HEK293 (cell line): ENCODE results near the gene SNTA1.

Source experiments
- CTCF ChIA-PET: fragments of 350-600 bp; formaldehyde crosslinking; extraction: SDS; loops from one replicate; lab custom pipeline; 2021; ENCODE audit warnings: antibody characterized with exemption; lab: Yijun Ruan, JAX
- POLR2A ChIA-PET: fragments of 300-600 bp; formaldehyde crosslinking; extraction: SDS; loops from one replicate; lab custom pipeline; 2020; ENCODE audit warnings: antibody characterized with exemption, inconsistent platforms; lab: Yijun Ruan, JAX
- H3K27ac ChIP-seq: fragments of 200-500 bp; sonication (Bioruptor generic); 2 replicates; pipeline ENCODE4 v1.5.1; 2014; ENCODE audit warnings: low read depth, low read length, control low read depth, inconsistent platforms; ENCODE audit errors: extremely low read depth
- H3K36me3 ChIP-seq, 2 experiments: fragments of 200-500 bp in 1 of 2; sonication (Bioruptor generic) in 1 of 2; 1 replicate in 1 of 2; 2 replicates in 1 of 2; pipeline ENCODE4 v1.5.1; 2014 to 2017; ENCODE audit warnings: inconsistent platforms in 2 of 2, low read length in 2 of 2; ENCODE audit not compliant: control insufficient read depth in 2 of 2, insufficient read depth in 1 of 2
- H3K4me1 ChIP-seq: fragments of 200-500 bp; sonication (Bioruptor generic); 2 replicates; pipeline ENCODE4 v1.5.1; 2014; ENCODE audit warnings: mild to moderate bottlenecking, low read length, inconsistent platforms; ENCODE audit not compliant: control insufficient read depth, insufficient read depth
- H3K4me3 ChIP-seq: 2 replicates; pipeline ENCODE4 v1.5.1; 2011; ENCODE audit warnings: low read depth, mild to moderate bottlenecking, control low read depth, low read length, moderate library complexity
- H3K9me3 ChIP-seq: fragments of 200-500 bp; sonication (Bioruptor generic); 2 replicates; pipeline ENCODE4 v1.5.1; 2014; ENCODE audit warnings: low read depth, low read length, inconsistent platforms; ENCODE audit not compliant: control insufficient read depth, insufficient read depth
- BCL11A ChIP-seq: fragments of 450-650 bp; formaldehyde crosslinking; IDR thresholded peaks from 2 replicates; pipeline ENCODE4 v1.5.1; 2016; ENCODE audit warnings: low read depth, missing biosample characterization, missing genetic modification characterization
- FEZF1 ChIP-seq: fragments of 450-650 bp; formaldehyde crosslinking; IDR thresholded peaks from 2 replicates; pipeline ENCODE4 v1.5.1; 2016; ENCODE audit warnings: missing biosample characterization, missing genetic modification characterization
- GLI4 ChIP-seq: fragments of 450-650 bp; formaldehyde crosslinking; IDR thresholded peaks from 2 replicates; pipeline ENCODE4 v1.5.1; 2016; ENCODE audit warnings: missing biosample characterization, missing genetic modification characterization
- GLIS2 ChIP-seq: fragments of 450-650 bp; formaldehyde crosslinking; IDR thresholded peaks from 2 replicates; pipeline ENCODE4 v1.5.1; 2016; ENCODE audit warnings: missing biosample characterization, missing genetic modification characterization
- KLF16 ChIP-seq: fragments of 450-650 bp; formaldehyde crosslinking; IDR thresholded peaks from 2 replicates; pipeline ENCODE4 v1.5.1; 2017; ENCODE audit warnings: missing biosample characterization, missing genetic modification characterization
- KLF8 ChIP-seq: fragments of 450-650 bp; formaldehyde crosslinking; IDR thresholded peaks from 2 replicates; pipeline ENCODE4 v1.5.1; 2016; ENCODE audit warnings: missing biosample characterization, missing genetic modification characterization
- SALL2 ChIP-seq: fragments of 450-650 bp; formaldehyde crosslinking; IDR thresholded peaks from 2 replicates; pipeline ENCODE4 v1.5.0; 2017; ENCODE audit warnings: missing biosample characterization, mild to moderate bottlenecking, missing genetic modification characterization, borderline replicate concordance
- SP3 ChIP-seq: fragments of 450-650 bp; formaldehyde crosslinking; IDR thresholded peaks from 2 replicates; pipeline ENCODE4 v1.5.1; 2016; ENCODE audit warnings: missing biosample characterization, missing genetic modification characterization
- ZBTB1 ChIP-seq: fragments of 450-650 bp; formaldehyde crosslinking; IDR thresholded peaks from 2 replicates; pipeline ENCODE4 v1.5.1; 2016; ENCODE audit warnings: missing biosample characterization, missing genetic modification characterization
- ZBTB17 ChIP-seq: fragments of 450-650 bp; formaldehyde crosslinking; IDR thresholded peaks from 2 replicates; pipeline ENCODE4 v1.5.1; 2016; ENCODE audit warnings: missing biosample characterization, missing genetic modification characterization
- ZBTB20 ChIP-seq: fragments of 450-650 bp; formaldehyde crosslinking; IDR thresholded peaks from 2 replicates; pipeline ENCODE4 v1.5.1; 2016; ENCODE audit warnings: missing biosample characterization, missing genetic modification characterization
- ZBTB48 ChIP-seq: fragments of 450-650 bp; formaldehyde crosslinking; IDR thresholded peaks from 2 replicates; pipeline ENCODE4 v1.5.1; 2016; ENCODE audit warnings: missing biosample characterization, missing genetic modification characterization
- ZBTB8A ChIP-seq: fragments of 450-650 bp; formaldehyde crosslinking; IDR thresholded peaks from 2 replicates; pipeline ENCODE4 v1.5.1; 2016; ENCODE audit warnings: missing biosample characterization, missing genetic modification characterization
- ZFP37 ChIP-seq: fragments of 450-650 bp; formaldehyde crosslinking; IDR thresholded peaks from 2 replicates; pipeline ENCODE4 v1.5.1; 2016; ENCODE audit warnings: missing biosample characterization, missing genetic modification characterization
- ZNF2 ChIP-seq: fragments of 450-650 bp; formaldehyde crosslinking; IDR thresholded peaks from 2 replicates; pipeline ENCODE4 v1.5.1; 2016; ENCODE audit warnings: missing biosample characterization, missing genetic modification characterization
- ZNF239 ChIP-seq: fragments of 450-650 bp; formaldehyde crosslinking; IDR thresholded peaks from 2 replicates; pipeline ENCODE4 v1.5.1; 2016; ENCODE audit warnings: missing biosample characterization, missing genetic modification characterization
- ZNF24 ChIP-seq: fragments of 450-650 bp; formaldehyde crosslinking; IDR thresholded peaks from 2 replicates; pipeline ENCODE4 v1.5.1; 2016; ENCODE audit warnings: missing biosample characterization, missing genetic modification characterization
- ZNF391 ChIP-seq: fragments of 450-650 bp; formaldehyde crosslinking; IDR thresholded peaks from 2 replicates; pipeline ENCODE4 v1.5.1; 2016; ENCODE audit warnings: low read depth, missing biosample characterization, missing genetic modification characterization, borderline replicate concordance
- ZNF558 ChIP-seq: fragments of 450-650 bp; formaldehyde crosslinking; IDR thresholded peaks from 2 replicates; pipeline ENCODE4 v1.5.1; 2016; ENCODE audit warnings: missing biosample characterization, missing genetic modification characterization
- ZNF623 ChIP-seq: fragments of 450-650 bp; formaldehyde crosslinking; IDR thresholded peaks from 2 replicates; pipeline ENCODE4 v1.5.1; 2016; ENCODE audit warnings: missing biosample characterization, missing genetic modification characterization
- ZNF654 ChIP-seq: fragments of 450-650 bp; formaldehyde crosslinking; IDR thresholded peaks from 2 replicates; pipeline ENCODE4 v1.5.1; 2016; ENCODE audit warnings: low read depth, missing biosample characterization, missing genetic modification characterization
- ZNF664 ChIP-seq: fragments of 450-650 bp; formaldehyde crosslinking; IDR thresholded peaks from 2 replicates; pipeline ENCODE4 v1.5.1; 2016; ENCODE audit warnings: missing biosample characterization, missing genetic modification characterization
- ZNF670 ChIP-seq: fragments of 450-650 bp; formaldehyde crosslinking; IDR thresholded peaks from 2 replicates; pipeline ENCODE4 v1.5.1; 2016; ENCODE audit warnings: missing biosample characterization, missing genetic modification characterization, low read depth
- ZNF701 ChIP-seq: fragments of 450-650 bp; formaldehyde crosslinking; IDR thresholded peaks from 2 replicates; pipeline ENCODE4 v1.5.1; 2016; ENCODE audit warnings: missing biosample characterization, missing genetic modification characterization
- ZNF768 ChIP-seq: fragments of 450-650 bp; formaldehyde crosslinking; IDR thresholded peaks from 2 replicates; pipeline ENCODE4 v1.5.1; 2018; ENCODE audit warnings: missing biosample characterization, mild to moderate bottlenecking, missing genetic modification characterization
- ZNF837 ChIP-seq: fragments of 450-650 bp; formaldehyde crosslinking; IDR thresholded peaks from 2 replicates; pipeline ENCODE4 v1.5.1; 2016; ENCODE audit warnings: missing biosample characterization, missing genetic modification characterization
- ZNF843 ChIP-seq: fragments of 450-650 bp; formaldehyde crosslinking; IDR thresholded peaks from 2 replicates; pipeline ENCODE4 v1.5.1; 2016; ENCODE audit warnings: missing biosample characterization, missing genetic modification characterization
- ZSCAN30 ChIP-seq: fragments of 450-650 bp; IDR thresholded peaks from 2 replicates; pipeline ENCODE4 v1.5.1; 2018; ENCODE audit warnings: missing biosample characterization, mild to moderate bottlenecking, missing genetic modification characterization, moderate library complexity
- TF ChIP-seq, protein P1 (sequence below): fragments of 450-650 bp; formaldehyde crosslinking; IDR thresholded peaks from 2 replicates; pipeline ENCODE4 v1.5.1; 2016; ENCODE audit warnings: missing biosample characterization, missing genetic modification characterization
- TF ChIP-seq, protein P2 (sequence below): fragments of 450-650 bp; formaldehyde crosslinking; IDR thresholded peaks from 2 replicates; pipeline ENCODE4 v1.5.0; 2017; ENCODE audit warnings: missing biosample characterization, missing genetic modification characterization, borderline replicate concordance
- TF ChIP-seq, protein P3 (sequence below): fragments of 450-650 bp; formaldehyde crosslinking; IDR thresholded peaks from 2 replicates; pipeline ENCODE4 v1.5.1; 2016; ENCODE audit warnings: missing biosample characterization, missing genetic modification characterization
- TF ChIP-seq, protein P4 (sequence below): fragments of 450-650 bp; formaldehyde crosslinking; IDR thresholded peaks from 2 replicates; pipeline ENCODE4 v1.5.1; 2017; ENCODE audit warnings: missing biosample characterization, mild to moderate bottlenecking, missing genetic modification characterization, moderate library complexity

SNTA1 gene

DNA sequence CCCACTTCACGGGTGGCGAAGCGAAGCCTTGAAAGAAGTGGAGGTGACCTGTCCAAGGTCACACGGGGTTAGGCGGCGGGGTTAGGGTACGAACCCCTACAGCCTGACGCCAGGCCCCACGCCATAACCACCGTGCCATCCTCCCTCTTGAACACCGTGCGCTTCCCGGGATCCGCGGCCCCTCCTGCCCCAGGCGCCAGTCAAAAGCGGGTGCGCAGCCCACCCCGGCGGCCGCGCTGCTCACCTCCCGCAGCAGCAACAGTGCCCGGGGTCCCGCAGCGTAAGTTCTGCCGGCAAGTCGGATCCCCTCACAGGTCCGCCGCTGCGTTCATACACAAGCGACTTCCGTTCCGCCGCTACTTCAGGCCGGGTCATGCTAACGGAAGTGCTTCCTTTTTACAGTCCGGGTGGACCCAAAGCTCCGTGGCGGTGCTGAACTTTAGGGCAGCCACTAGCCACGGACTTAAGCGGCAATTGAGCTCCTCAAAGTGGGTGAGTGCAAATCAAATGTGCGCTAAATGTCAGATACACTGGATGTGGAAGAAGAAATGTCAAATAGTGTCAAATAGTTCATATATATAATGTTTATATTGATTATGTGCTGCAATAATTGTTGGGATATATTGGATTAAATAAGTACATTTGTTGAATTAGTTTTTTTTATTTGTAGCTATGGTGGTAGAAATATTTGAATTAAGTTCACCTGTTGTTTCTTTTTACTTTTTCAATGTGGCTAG is 42.2 kb downstream of the SNTA1 start, which contains the start of gene CDK5RAP1:
CDK5RAP1 (minus strand) TSS at position 336 of the 737 bp plus-strand sequence. CDS start 4,455 bp downstream, outside the sequence.
- CTCF ChIA-PET = interaction anchor here (0.6 to 1.6 kb wide), 6 partner anchors 12 to 741 kb away, joined by 3 to 5 read pairs (median 3); no protein-coding TSS in a partner anchor
- H3K4me1 ChIP-seq = peaks cover 8% of the 10 kb centered on the region
- peak within 1 kb of the TSS; percentile 28; the same call in 1 of the 2 replicates for H3K27ac ChIP-seq
- peaks cover 0 to 28% of the 10 kb centered on the region in 2 experiments; a peak in 2 of 3 replicates for H3K36me3 ChIP-seq
- POLR2A ChIA-PET = interaction anchor here (0.8 to 2.2 kb wide), 8 partner anchors 9 to 266 kb away, joined by 3 to 10 read pairs (median 4); partner anchors contain the start of genes ACTL10, CBFA2T2 and SNTA1
- H3K4me3 ChIP-seq = peak within 1 kb of the TSS; percentile 75
- no peaks in the 10 kb centered on the region for H3K9me3 ChIP-seq
- TF ChIP-seq ZNF843 (tag by site-specific recombination) (peak; percentile 70; the same call in 1 of the 2 replicates), ZNF837 (tag by site-specific recombination) (0 out of 2 replicates have a peak, but pooled peaks have one; percentile 70), FEZF1 (tag by site-specific recombination) (peak; percentile 36), ZBTB17 (tag by site-specific recombination) (peak; percentile 80), SP3 (tag by site-specific recombination) (peak; percentile 67), ZNF391 (tag by site-specific recombination) (peak; percentile 99), KLF16 (tag by site-specific recombination) (peak; percentile 80), GLIS2 (tag by site-specific recombination) (peak; percentile 53), ZNF654 (tag by site-specific recombination) (peak; percentile 24; the same call in 1 of the 2 replicates), ZNF664 (tag by site-specific recombination) (peak; percentile 56; the same call in 1 of the 2 replicates), BCL11A (peak; percentile 22; the same call in 1 of the 2 replicates), ZNF558 (tag by site-specific recombination) (0 out of 2 replicates have a peak, but pooled peaks have one; percentile 54), ZFP37 (tag by site-specific recombination) (peak; percentile 99), ZNF670 (tag by site-specific recombination) (no peak), ZSCAN30 (tag by site-specific recombination) (peak; percentile 99), KLF8 (tag by site-specific recombination) (peak; percentile 95), ZNF768 (tag by site-specific recombination) (no peak; the same call in 1 of the 2 replicates), ZBTB8A (tag by site-specific recombination) (0 out of 2 replicates have a peak, but pooled peaks have one; percentile 55), SALL2 (tag by site-specific recombination) (no peak), ZNF2 (tag by site-specific recombination) (peak; percentile 98), ZBTB20 (tag by site-specific recombination) (peak; percentile 65), ZBTB48 (tag by site-specific recombination) (peak; percentile 94), ZNF239 (tag by site-specific recombination) (peak; percentile 68; the same call in 1 of the 2 replicates), GLI4 (tag by site-specific recombination) (no peak), ZNF623 (tag by site-specific recombination) (no peak), ZNF24 (peak; percentile 94), ZBTB1 (tag by site-specific recombination) (0 out of 2 replicates have a peak, but pooled peaks have one; percentile 28), ZNF701 (tag by site-specific recombination) (no peak)
- TF ChIP-seq, protein P1, sequence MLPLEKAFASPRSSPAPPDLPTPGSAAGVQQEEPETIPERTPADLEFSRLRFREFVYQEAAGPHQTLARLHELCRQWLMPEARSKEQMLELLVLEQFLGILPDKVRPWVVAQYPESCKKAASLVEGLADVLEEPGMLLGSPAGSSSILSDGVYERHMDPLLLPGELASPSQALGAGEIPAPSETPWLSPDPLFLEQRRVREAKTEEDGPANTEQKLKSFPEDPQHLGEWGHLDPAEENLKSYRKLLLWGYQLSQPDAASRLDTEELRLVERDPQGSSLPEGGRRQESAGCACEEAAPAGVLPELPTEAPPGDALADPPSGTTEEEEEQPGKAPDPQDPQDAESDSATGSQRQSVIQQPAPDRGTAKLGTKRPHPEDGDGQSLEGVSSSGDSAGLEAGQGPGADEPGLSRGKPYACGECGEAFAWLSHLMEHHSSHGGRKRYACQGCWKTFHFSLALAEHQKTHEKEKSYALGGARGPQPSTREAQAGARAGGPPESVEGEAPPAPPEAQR (tag by site-specific recombination) = peak; percentile 93
- TF ChIP-seq, protein P2, sequence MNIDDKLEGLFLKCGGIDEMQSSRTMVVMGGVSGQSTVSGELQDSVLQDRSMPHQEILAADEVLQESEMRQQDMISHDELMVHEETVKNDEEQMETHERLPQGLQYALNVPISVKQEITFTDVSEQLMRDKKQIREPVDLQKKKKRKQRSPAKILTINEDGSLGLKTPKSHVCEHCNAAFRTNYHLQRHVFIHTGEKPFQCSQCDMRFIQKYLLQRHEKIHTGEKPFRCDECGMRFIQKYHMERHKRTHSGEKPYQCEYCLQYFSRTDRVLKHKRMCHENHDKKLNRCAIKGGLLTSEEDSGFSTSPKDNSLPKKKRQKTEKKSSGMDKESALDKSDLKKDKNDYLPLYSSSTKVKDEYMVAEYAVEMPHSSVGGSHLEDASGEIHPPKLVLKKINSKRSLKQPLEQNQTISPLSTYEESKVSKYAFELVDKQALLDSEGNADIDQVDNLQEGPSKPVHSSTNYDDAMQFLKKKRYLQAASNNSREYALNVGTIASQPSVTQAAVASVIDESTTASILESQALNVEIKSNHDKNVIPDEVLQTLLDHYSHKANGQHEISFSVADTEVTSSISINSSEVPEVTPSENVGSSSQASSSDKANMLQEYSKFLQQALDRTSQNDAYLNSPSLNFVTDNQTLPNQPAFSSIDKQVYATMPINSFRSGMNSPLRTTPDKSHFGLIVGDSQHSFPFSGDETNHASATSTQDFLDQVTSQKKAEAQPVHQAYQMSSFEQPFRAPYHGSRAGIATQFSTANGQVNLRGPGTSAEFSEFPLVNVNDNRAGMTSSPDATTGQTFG (tag by site-specific recombination) = peak; percentile 59; the same call in 1 of the 2 replicates
- TF ChIP-seq, protein P3, sequence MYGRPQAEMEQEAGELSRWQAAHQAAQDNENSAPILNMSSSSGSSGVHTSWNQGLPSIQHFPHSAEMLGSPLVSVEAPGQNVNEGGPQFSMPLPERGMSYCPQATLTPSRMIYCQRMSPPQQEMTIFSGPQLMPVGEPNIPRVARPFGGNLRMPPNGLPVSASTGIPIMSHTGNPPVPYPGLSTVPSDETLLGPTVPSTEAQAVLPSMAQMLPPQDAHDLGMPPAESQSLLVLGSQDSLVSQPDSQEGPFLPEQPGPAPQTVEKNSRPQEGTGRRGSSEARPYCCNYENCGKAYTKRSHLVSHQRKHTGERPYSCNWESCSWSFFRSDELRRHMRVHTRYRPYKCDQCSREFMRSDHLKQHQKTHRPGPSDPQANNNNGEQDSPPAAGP (tag by site-specific recombination) = peak; percentile 92
- TF ChIP-seq, protein P4, sequence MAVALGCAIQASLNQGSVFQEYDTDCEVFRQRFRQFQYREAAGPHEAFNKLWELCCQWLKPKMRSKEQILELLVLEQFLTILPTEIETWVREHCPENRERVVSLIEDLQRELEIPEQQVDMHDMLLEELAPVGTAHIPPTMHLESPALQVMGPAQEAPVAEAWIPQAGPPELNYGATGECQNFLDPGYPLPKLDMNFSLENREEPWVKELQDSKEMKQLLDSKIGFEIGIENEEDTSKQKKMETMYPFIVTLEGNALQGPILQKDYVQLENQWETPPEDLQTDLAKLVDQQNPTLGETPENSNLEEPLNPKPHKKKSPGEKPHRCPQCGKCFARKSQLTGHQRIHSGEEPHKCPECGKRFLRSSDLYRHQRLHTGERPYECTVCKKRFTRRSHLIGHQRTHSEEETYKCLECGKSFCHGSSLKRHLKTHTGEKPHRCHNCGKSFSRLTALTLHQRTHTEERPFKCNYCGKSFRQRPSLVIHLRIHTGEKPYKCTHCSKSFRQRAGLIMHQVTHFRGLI = peak; percentile 63; the same call in 1 of the 2 replicates
